ENCODE measurements around the gene FCRLB.

- no peak for TF ChIP-seq HDAC2 (IDR thresholded peaks at IDR 0.05)
- TF ChIP-seq CTCF (IDR thresholded peaks at IDR 0.05) = no peak
- TF ChIP-seq FOSL2 (IDR thresholded peaks at IDR 0.05) = no peak
- TF ChIP-seq FOSL2 (CRISPR knock-in tag; IDR thresholded peaks at IDR 0.05) = no peak
These were observed 39.5 kb upstream of the FCRLB start for GRCh38 chr1:161681879-161682278.

All from A549 (cell line).